Omental fat pad (tissue), 4 donors: ENCODE data around the gene CST8. TPM values are rescaled to one million over a fixed set of nuclear protein-coding genes. Genes with fewer than 3 reads are reported as not detected.

Source experiments
- ATAC-seq: fragments of 150-250 bp; one replicate; pipeline ENCODE4 v1.9.1; 2016; ENCODE audit warnings: mild to moderate bottlenecking, moderate library complexity; ENCODE audit not compliant: low FRiP score
- DNase-seq: peaks from one replicate; pipeline ENCODE4 v3.0.0-alpha.2; 2019; ENCODE audit warnings: low spot score
- CTCF ChIP-seq, 3 donors: fragments of 450-650 bp; IDR thresholded peaks; one replicate each; pipeline ENCODE4 v1.5.1; 2016 to 2017; ENCODE audit warnings: antibody characterized with exemption in 3 of 3, mild to moderate bottlenecking in 3 of 3, moderate library complexity in 2 of 3
- total RNA-seq, 4 donors: library from RNA; depleted of rRNA; stranded (reverse); fragments of >200 nt; gene quantifications; one replicate each; pipeline ENCODE4 v1.1.0, GENCODE V29; 2016

Gene CST8
- total RNA-seq, 4 donors from 2014 or later = not detected

GRCh38 chr20:23449421-23449820 is 41.5 kb upstream of the CST8 start:
- no peak for ATAC-seq

GRCh38 chr20:23450877-23451276 is 40.0 kb upstream of the CST8 start:
- TF ChIP-seq CTCF (IDR thresholded peaks at IDR 0.05) = no peak
- ATAC-seq (no peak), DNase-seq (no peak)

More at GRCh38 chr20:23449421-23449820, 41.5 kb upstream of the CST8 start:
- DNase-seq = no peak
- no peak for TF ChIP-seq CTCF (IDR thresholded peaks at IDR 0.05)

- no peak for TF ChIP-seq CTCF (IDR thresholded peaks at IDR 0.05)
- DNase-seq (no peak), ATAC-seq (no peak)
Measured at GRCh38 chr20:23451956-23452487, 38.9 kb upstream of the CST8 start.

GRCh38 chr20:23452776-23453175 is 38.1 kb upstream of the CST8 start, which contains the start of gene CST11:
TSS of gene CST11 (minus strand) at chr20:23452876. CDS start at chr20:23452811, 65 bp downstream.
- no peak for TF ChIP-seq CTCF (IDR thresholded peaks at IDR 0.05)
- no peak for DNase-seq

GRCh38 chr20:23453549-23454543 is 37.1 kb upstream of the CST8 start:
- no peak for TF ChIP-seq CTCF (IDR thresholded peaks at IDR 0.05)
- DNase-seq (no peak), ATAC-seq (no peak)

More at GRCh38 chr20:23452776-23453175, 38.1 kb upstream of the CST8 start, which contains the start of gene CST11:
- no peak for ATAC-seq

- DNase-seq (no peak), ATAC-seq (no peak)
- no peak for TF ChIP-seq CTCF (IDR thresholded peaks at IDR 0.05)
Measured at GRCh38 chr20:23454816-23455215, 36.1 kb upstream of the CST8 start.
